GM19193 (cell line): Measurements from ENCODE around the gene GRIK1.

Experiments
- POLR2A ChIP-seq: IDR thresholded peaks from 4 replicates; pipeline ENCODE4 v1.6.1; 2011; ENCODE audit not compliant: insufficient read depth, insufficient read length; ENCODE audit errors: extremely low read depth

GRIK1 gene

DNA sequence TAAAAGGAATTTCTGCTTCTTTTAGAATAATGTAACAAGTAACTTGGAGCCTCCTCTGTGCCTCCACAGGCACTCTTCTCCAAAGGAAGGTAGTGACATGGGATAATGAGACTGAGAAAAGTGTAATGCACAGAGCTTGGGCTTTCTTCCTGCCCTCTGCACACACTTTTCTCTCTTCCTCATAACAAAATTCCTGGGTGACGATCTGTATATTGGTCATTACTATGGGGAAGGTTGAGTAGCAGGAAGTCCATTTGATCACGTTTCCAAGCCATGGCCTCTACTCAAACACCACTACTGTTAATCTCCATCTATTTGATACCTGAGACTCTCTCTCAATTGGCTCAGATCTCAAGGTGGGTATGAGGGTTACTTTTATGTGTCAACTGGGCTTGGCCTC lies 113.9 kb downstream of the GRIK1 start:
- no peak for TF ChIP-seq POLR2A

DNA sequence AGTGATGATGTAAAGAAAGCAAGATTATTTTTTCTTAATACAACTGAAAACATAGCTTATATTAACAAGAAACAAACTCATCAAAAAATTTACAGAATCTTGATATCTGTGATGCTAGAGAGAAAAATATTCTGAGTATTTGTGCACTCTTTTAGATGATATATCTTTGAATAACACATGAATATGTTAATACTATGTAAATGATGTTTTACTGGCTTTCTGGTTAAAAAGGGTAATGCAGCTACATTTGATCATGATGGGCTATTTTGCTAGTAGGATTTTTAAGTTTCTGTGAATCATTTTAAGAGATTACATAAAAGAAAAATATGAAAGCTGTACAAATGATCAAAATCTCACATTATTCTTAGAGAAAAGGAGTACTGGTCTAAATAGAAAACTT lies 114.5 kb downstream of the GRIK1 start:
- TF ChIP-seq POLR2A, result no peak

DNA sequence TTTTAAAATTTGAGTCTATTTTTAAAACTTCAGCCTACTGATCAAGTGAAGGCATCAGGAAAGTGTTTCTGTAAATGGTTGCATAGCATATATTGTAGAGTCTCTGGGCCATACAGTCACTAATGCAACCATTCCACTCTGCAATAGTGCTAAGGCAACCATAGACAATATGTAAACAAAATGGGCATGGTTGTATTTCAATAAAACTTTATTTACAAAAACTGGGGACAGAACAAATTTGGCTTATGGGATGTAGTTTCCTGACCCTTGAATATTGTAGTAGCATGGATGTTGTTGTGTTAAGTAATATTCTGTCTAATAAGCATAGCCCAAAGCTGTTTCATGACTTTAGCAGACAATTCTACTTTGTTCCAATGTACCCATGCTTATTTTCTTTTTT lies 117.7 kb downstream of the GRIK1 start:
- no peak for TF ChIP-seq POLR2A

DNA sequence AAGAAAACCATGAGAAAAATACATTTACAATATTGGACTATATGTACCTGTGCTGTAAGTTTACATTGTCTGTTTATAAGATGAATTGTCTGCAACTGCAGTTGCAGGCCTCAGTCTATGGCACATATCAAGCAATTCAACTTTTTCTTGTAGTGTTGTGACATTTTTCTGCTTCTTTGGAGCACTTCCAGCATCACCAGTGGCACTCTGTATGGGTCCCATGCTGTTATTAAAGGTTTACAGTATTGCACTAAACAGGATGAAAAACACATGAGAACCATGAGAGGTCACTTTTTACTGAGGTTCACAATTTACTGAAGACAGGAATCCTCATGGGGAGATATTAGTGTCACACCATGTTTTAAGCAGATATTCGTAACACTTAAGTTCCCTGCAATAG lies 118.6 kb downstream of the GRIK1 start:
- TF ChIP-seq POLR2A, result no peak

DNA sequence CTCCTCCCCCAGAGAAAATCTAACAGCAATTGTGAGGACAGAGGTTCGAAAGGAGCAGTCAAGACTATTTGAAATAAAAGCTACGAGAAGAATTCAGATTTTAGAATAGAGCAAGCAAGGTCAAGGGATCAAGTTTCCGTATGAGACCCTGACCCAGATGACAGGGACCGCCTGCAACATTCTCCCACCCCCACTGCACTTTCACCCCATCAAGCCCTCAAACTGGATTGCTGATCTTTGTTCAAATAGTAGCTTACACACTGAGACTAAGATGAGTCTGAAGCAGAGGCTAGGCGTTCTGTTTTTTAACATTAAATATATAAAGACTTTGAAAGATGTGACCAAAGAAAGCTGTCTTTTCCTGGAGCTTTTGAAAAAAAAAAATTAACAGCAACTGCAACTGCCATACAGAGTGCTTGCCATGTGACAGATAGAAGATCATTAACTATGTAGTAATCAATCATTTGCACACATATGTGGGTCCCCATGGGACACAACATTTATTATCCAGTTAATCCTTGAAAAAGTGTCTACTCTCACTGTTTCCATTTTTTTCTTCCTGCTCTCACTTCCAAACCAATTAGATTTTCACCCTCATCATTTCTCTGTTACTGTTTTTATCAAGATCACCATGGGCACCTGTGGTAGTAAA lies 120.0 kb downstream of the GRIK1 start:
- no peak for TF ChIP-seq POLR2A

DNA sequence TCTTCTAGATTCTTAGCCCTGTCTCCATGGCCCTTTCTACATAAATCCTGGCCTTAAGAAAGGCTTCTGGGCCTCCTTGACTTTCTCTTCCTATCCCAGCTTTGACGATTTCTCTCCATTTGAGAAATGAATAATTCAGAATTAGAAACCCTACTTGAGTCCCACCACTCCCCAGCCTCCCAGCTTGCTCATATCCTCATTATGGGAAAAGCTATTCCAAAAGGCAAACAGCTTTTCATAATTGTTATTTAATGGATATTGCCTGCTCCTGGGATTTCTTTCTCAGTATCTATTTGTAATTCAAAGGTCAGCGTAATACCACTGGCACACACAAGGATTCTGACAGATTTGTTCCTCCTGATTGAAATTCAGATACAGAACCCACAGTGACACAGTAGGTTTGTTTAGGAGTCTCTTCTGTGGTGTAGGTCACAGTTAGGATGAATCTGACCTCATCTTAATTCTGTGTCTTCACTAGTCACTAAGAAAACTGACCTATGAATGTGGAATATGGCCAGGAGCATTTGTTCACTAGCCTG lies 121.3 kb downstream of the GRIK1 start:
- TF ChIP-seq POLR2A, result no peak

DNA sequence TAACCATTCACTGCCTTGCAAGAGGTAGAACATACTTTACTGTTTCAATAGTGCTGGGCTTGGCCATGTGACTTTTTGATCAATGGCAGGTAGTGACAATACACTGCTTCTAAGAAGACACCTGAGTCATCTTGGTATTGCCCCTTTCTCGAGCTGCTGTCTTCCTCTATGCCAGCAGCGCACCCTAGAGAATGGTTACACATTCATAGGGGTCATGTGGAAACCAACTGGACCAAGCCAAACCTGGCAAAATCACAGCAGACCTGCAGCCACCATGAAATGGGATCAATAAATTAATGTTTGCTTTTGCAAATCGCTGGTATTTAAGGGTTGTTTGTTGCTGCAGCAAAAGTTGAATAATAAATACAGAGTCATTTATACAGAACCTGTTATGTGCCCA lies 122.3 kb downstream of the GRIK1 start:
- no peak for TF ChIP-seq POLR2A

DNA sequence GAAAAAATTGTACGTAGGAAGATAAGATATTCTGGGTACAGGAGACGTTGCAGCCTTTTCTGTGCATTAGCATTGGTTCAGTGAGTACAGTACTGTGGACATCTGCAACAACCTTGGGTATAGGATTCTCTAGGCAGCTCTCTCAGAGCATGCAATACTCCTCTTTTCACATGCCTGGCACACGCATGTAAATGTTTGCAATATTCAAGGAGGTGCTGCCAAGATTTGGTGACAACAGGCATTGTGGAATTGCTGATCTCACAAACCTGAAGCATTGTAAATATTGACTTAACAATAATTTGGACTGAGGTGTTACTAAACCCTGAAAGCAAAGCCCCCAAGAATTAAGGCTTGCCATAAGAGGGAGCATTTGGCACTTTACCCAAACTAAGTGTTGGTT lies 126.8 kb downstream of the GRIK1 start:
- TF ChIP-seq POLR2A, result no peak

DNA sequence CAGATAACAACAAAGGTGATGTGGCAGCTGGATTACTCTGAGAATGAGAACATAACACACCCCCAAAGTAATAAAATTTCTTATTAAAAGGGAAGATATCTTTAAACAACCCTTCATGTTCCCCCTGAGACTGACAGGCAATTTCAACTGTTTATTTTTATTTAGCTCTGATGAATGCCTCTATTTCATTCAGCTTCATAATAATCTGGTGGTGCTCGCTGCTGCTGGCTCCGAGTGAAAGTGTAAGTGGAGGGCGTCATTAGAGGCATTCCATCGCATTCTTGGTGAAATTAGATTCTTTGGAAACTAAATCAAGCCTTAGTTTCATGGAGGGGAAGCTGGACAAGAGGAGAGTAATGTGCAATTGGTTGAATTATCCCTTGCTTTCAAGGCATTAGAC lies 128.9 kb downstream of the GRIK1 start:
- TF ChIP-seq POLR2A, result no peak

DNA sequence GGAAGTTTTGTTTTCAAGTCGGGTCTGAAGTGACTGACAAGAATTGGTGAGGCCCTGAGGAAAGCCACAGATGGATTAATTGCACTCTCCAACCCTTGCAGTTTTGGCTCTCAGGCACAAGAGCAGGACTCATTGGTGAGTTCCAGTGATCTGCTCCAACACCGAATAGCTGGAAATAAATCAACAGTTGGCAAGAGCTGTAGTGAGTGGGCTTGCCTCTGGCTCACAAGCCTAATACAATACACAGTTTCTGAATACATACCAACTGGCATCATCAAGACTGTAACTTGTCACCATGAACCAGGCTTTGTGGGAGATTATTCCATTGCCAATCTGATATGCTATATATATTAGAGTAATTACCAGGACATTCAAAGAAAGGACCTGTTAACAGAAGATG lies 131.6 kb downstream of the GRIK1 start:
- TF ChIP-seq POLR2A, result no peak

DNA sequence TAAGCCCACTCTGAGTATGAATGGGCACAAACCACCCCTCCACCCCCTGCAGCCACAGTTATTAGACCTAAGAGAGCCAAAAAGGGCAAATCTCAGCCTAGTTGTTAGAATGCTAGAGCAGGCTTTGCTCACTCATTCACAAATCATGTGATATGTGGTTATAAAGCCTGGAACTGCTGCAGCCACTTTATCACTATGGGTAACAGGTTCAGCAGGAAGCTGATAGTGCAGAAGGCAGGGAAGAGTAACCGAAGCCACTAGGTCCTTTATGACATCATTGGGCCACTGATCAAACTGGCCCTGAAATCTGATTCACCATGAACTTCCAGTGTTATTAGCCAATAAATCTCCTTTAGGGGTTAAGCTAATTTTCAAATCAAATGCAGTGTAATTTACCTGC lies 134.7 kb downstream of the GRIK1 start:
- TF ChIP-seq POLR2A, result no peak

DNA sequence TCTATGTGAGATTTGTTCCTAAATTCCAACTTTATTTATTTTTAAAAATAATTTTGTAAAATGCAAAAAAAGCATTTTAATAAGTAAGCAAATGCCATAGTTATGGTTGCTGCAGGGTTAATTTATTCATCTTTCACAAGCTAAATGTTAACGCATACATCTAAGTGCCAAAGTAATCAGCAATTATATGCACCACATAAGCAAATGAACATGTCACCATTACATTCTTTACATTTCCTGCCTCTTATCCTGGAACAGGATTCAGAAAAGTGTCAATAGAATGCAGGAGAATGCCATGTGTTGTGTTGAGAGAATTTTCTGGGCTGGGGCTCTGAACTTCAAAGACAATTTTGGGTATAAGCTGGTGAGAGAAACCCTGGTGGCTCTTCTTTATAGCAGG lies 136.6 kb downstream of the GRIK1 start:
- no peak for TF ChIP-seq POLR2A

DNA sequence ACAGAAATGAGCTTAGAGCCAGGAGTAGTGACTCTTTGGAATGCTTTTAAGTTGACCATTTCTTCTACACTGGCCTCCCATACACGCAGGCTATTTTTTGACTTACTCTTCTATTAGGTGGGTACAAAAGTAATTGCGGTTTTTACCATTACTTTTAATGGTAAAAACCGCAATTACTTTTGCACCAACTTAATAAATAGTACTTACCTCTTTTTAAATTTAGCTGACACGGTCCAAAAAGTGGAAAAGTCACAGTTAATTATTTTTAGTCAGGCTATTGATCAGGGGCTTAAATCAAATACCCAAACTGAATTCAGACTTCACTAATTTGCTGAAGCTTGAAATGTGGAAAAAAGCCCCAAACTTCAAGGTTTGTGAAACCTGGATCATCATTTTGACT lies 138.7 kb downstream of the GRIK1 start:
- no peak for TF ChIP-seq POLR2A

DNA sequence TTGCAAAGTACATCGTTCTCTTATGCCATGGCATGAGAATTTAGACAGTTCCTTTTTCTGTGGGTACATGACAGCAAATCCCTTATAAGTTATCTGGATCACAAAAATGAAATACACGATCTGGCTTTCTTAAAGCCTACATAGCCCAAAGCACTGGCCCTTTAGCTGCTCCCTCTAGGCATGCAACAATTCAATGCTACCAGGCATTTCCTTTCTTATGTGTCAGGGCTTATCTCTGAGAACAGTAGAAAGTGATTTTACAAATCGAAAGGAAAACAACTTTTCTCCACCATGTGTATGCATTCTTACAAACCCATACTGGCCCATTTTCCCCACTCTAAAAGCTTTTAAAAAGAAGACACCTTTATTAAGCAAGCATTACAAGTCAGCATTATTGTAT lies 139.7 kb downstream of the GRIK1 start:
- TF ChIP-seq POLR2A, result no peak

DNA sequence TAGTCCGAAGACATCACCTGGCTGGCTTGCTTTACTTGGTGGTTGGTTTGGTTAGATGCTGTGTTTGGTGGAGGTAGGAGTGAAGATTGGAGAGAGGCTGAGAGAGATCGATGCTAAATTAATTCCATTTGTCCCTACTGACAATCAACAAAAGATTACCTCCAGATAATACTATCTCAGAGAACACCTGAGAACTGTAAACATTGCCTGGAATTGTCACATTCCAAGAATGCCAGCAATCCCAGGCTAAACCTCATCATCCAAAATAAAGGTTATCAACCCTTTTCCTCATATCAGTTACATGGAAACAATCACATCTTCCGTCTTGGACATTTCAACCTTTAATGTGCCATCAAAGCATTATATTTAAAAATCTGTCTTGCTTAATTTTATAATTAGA lies 141.0 kb downstream of the GRIK1 start:
- TF ChIP-seq POLR2A, result no peak

DNA sequence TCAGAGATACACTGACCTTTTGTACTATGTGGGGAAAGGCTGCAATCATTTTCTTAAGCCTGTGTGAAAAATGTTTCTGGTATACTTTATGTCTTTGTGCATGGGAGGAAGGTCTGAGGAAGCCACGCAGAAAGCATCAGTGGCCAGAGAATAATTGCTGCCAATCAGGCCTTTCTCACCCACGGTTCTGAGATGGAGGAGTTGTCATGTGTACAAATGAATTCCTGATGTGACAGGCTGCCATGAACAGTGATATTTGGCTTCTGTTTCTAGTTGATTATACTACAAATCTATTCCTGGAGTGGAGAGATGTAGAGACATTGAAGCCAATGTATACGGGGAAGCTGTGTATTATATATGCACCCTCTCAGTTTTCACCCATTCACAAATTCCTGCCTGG lies 142.6 kb downstream of the GRIK1 start:
- no peak for TF ChIP-seq POLR2A

DNA sequence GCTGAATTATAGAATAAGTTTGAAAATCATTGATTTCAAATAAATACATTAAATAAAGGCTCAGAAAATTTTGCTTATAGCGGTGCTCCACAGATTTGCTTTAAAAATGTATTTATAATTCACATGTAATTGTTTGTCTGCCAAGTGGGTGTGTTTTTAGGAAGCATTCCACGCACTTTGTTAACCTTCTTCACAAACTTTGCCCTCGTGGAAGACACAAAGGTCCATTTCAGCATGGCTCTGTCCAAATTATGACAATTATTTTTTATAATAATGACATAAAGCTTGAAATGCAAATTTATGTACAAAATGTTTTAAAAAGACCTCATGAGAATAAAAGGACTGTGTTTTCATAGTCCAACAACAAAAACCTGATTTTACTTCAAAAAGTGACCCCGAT lies 146.1 kb downstream of the GRIK1 start:
- TF ChIP-seq POLR2A, result no peak
